Tibial nerve (tissue), 4 donors: ENCODE measurements around the gene RNF220.

Experiments used
- CTCF ChIP-seq, 5 experiments: fragments of 200-600 bp in 3 of 5; fragments of 450-650 bp in 2 of 5; sonication (generic) in 3 of 5; IDR thresholded peaks; one replicate each; pipeline ENCODE4 v1.5.1; 2016 to 2019; ENCODE audit warnings: antibody characterized with exemption in 5 of 5, mild to moderate bottlenecking in 3 of 5, moderate library complexity in 2 of 5
- EP300 ChIP-seq, 2 donors: sonication (generic); formaldehyde crosslinking; IDR thresholded peaks; one replicate each; pipeline ENCODE4 v1.6.1; 2017; ENCODE audit warnings: antibody characterized with exemption in 2 of 2, mild to moderate bottlenecking in 1 of 2
- POLR2A ChIP-seq, 2 donors: fragments of 450-650 bp; IDR thresholded peaks; one replicate each; pipeline ENCODE4 v1.6.1; 2017; ENCODE audit warnings: antibody characterized with exemption in 2 of 2, mild to moderate bottlenecking in 2 of 2, moderate library complexity in 2 of 2

GRCh38 chr1:44603718-44604117 is 198.7 kb downstream of the RNF220 start:
- no peak for TF ChIP-seq CTCF (IDR thresholded peaks at IDR 0.05)
- no peak for TF ChIP-seq POLR2A (IDR thresholded peaks at IDR 0.05)
- TF ChIP-seq EP300 (IDR thresholded peaks at IDR 0.05), result no peak
